PC-3 (cell line): ENCODE measurements around the gene ARHGEF6.

Experiments
- CTCF ChIP-seq: fragments of 300-600 bp; sonication (generic); conservative IDR thresholded peaks from 2 replicates; pipeline ENCODE4 v1.5.1; 2017; ENCODE audit warnings: antibody characterized with exemption, low read depth, mild to moderate bottlenecking, low read length
- EZH2 ChIP-seq: fragments of 300-600 bp; sonication (generic); IDR thresholded peaks from one replicate; pipeline ENCODE4 v1.6.1; 2017; ENCODE audit warnings: antibody characterized with exemption, mild to moderate bottlenecking, low read length; ENCODE audit not compliant: unreplicated experiment
- EZH2phosphoT487 ChIP-seq: fragments of 300-600 bp; sonication (generic); IDR thresholded peaks from 2 replicates; pipeline ENCODE4 v1.6.1; 2018; ENCODE audit warnings: mild to moderate bottlenecking, antibody characterized with exemption, low read length, borderline replicate concordance

- TF ChIP-seq CTCF (no peak), EZH2 (no peak), EZH2phosphoT487 (no peak)
Observed at GRCh38 chrX:136812286-136812685, 31.6 kb upstream of the ARHGEF6 start.
